Stimulated activated effector memory CD8-positive, alpha-beta T cell treated with anti-CD3 and anti-CD28 coated beads, Interleukin-12 subunit alpha, Interleukin-12 subunit beta, amount 100 ng/mL, for 72 hours (primary cell): Measurements from ENCODE around the gene TMBIM6.

Experiments
- ATAC-seq: fragments of 150-1000 bp; cut with Tn5 transposase; 2 replicates; pipeline ENCODE4 v1.10.0; 2021
- DNase-seq, 2 donors: peaks; one replicate each; pipeline ENCODE4 v3.0.0; 2021 to 2022; ENCODE audit warnings: low spot score in 2 of 2
- H3K27ac Mint-ChIP-seq: one replicate; pipeline ENCODE4 v1.8.0; 2022; ENCODE audit warnings: mild to moderate bottlenecking, mixed read lengths
- H3K36me3 Mint-ChIP-seq: one replicate; pipeline ENCODE4 v1.8.0; 2022; ENCODE audit warnings: mild to moderate bottlenecking, mixed read lengths
- H3K4me1 Mint-ChIP-seq: one replicate; pipeline ENCODE4 v1.8.0; 2022; ENCODE audit warnings: mixed read lengths
- H3K4me3 Mint-ChIP-seq: one replicate; pipeline ENCODE4 v1.8.0; 2022; ENCODE audit warnings: mild to moderate bottlenecking, mixed read lengths
- H3K9me3 Mint-ChIP-seq: one replicate; pipeline ENCODE4 v1.8.0; 2022; ENCODE audit warnings: mixed read lengths

TMBIM6 gene

DNA sequence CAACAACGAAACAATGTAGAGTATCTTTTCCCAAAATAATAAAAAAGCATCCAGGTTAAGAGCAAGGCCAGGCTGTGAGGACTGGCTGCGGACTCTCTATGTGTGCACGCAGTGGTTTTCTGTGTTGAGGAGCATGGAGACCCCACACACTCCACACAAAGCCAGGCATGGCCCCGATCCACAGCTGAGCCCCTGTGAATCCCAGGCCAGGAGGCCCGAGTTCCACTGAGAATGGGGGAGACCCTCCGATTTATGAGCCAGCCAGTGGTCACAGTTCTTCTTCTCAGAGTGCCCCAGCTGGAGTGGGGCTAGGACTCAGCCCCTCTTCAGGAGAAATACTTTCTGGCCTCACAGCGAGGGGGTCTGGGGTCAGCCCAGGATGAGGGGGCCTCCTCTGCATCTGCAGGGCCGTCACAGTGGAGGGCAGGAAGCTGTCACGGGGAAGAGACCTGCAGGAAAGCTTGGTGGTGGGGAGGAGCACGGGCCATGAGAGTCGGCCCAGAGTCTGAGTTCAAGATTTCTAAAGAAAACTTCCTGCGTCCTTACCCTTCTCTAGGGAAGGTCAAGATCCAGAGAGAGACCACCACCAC is 66.7 kb downstream of the TMBIM6 start:
- DNase-seq (no peak), ATAC-seq (no peak)
- H3K4me1 Mint-ChIP-seq: peaks cover 9% of the 10 kb centered on the region
- H3K27ac Mint-ChIP-seq: no peak overlapping the region
- no peak overlapping the region for H3K4me3 Mint-ChIP-seq
- no peaks in the 10 kb centered on the region for H3K9me3 Mint-ChIP-seq
- H3K36me3 Mint-ChIP-seq: no peaks in the 10 kb centered on the region

DNA sequence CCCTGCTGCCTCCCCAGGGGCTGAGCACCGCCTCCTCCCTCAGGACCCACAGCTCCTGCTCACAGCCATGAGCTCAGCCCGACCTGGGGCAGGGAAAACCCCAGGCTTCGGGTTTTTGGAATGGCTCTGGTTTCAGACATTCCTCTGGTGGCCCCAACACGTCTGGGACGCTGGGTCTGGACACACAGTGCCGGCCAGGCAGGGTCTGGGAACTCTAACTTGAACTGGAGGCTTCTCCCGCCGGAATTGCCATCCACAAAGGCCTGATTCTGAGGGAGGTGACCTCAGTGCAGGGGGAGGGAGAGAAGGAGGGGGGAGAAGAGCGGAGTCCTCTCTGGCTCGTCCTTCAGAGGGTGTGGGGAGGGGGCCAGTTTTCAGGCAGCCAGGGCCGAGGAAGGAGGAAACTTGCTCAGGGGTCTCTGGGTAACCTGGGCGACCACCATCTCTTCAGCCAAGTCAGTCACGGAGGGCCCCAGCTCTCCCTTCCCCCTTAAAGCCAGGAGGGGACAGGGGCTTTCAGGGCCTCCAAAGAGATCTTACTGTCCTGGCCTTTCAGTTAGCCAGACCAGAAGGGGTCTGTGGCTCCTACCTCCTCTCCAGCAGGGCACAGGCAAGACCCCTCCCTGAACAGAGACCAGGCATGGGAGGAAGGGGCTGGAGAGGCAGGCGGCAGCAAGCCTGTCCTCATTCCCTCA is 67.5 kb downstream of the TMBIM6 start:
- no peak for ATAC-seq
- no peak for DNase-seq
- Mint-ChIP-seq H3K4me1 (peaks cover 9% of the 10 kb centered on the region), H3K36me3 (no peaks in the 10 kb centered on the region), H3K9me3 (no peaks in the 10 kb centered on the region), H3K4me3 (no peak overlapping the region), H3K27ac (no peak overlapping the region)

DNA sequence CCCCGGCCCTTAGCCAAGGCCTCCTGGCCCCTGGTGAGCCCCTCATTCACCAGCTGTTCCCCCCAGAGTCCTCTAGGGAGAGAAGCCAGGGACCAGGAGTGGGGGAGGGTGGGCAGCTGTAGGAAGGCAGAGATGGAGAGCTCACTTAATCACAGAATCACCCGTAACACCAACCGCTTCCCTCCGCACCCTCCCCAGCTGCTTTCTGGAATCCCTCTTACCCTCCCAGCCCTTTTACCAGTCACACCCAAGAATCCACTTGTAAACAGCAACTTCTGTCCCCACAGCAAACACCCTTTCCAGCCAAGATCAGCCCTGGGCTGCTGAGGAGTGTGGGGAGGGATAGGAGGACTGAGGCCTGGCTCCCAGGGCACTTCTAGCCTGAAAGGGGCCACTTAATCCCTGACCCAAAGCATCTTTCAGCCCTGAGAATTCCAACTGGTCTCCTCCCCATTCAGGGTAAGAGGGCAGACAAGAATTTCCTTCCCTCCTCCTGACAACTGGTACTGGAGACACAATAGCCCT is 68.1 kb downstream of the TMBIM6 start:
- H3K36me3 Mint-ChIP-seq: no peaks in the 10 kb centered on the region
- peaks cover 9% of the 10 kb centered on the region for H3K4me1 Mint-ChIP-seq
- DNase-seq: no peak
- no peak for ATAC-seq
- H3K4me3 Mint-ChIP-seq: no peak overlapping the region
- peak overlapping the region; percentile 29 for H3K27ac Mint-ChIP-seq
- no peaks in the 10 kb centered on the region for H3K9me3 Mint-ChIP-seq

DNA sequence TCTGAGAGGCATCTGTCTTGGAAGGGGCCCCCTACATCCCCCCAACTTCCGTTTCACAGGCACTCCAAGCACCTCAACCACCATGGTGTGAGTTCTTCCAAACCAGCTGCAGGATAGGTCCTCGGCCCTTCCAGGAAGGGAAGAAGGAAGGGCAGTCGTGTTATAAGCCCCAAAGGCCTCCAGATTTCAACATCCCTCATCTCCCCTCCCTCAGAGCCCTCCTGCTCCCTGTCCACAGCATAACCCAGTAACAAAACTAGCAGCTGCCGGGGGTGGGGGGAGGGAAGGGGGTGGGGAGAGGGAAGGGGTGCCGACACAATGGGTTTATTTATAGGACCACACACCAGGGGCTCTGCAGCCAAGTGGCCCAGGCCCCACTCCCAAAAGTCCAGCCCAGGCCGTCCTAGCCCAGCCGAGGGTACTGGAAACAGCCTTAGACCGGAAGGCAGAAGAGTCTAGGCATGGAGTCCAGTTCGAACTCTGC is 68.6 kb downstream of the TMBIM6 start:
- Mint-ChIP-seq H3K4me1 (peaks cover 9% of the 10 kb centered on the region), H3K4me3 (no peak overlapping the region), H3K36me3 (no peaks in the 10 kb centered on the region), H3K27ac (peak overlapping the region; percentile 29), H3K9me3 (no peaks in the 10 kb centered on the region)
- ATAC-seq (no peak), DNase-seq (no peak)

DNA sequence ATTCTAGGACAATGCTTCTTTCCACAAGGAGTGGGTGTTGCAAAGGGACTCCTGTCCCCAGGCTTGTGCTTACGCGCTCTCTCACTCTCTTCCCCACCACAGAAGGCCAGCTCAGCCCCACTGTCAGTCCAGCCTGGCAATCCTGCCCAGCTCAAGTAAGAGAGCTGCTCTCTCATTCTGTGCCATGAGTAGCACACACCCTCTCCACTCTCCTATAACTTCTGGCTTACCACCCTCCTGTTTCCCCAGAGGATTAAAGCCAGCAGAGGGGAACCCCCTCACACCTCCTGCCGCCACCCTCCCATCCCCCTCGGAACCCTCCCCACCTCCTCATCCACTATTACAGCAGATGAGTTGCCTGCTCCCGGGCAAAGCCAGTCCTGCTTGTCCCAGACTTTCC is 69.8 kb downstream of the TMBIM6 start:
- ATAC-seq (no peak), DNase-seq (no peak)
- H3K4me3 Mint-ChIP-seq: no peak overlapping the region
- no peak overlapping the region for H3K27ac Mint-ChIP-seq
- H3K4me1 Mint-ChIP-seq: peaks cover 9% of the 10 kb centered on the region
- no peaks in the 10 kb centered on the region for H3K9me3 Mint-ChIP-seq
- H3K36me3 Mint-ChIP-seq: no peaks in the 10 kb centered on the region

DNA sequence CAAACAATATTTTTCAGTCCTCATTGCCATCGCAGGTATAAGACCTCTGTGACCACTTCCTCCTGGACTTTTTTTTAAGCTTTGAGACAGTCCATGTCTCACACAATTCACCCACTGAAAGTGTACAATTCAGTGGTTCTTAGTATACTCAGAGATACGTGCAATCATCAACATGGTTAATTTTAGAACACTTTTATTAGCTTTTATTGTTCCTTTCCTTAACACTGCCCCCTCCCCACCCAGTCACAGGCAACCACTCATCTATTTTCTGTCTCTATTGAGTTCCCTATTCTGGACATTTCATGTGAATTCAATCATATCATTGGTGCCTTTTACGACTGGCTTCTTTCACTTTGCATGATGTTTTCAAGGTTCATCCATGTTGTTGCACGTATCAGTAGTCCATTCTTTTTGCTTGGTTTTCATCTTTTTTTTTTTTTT is 70.6 kb downstream of the TMBIM6 start:
- Mint-ChIP-seq H3K9me3 (no peaks in the 10 kb centered on the region), H3K27ac (peak overlapping the region; percentile 17), H3K36me3 (no peaks in the 10 kb centered on the region), H3K4me1 (peaks cover 9% of the 10 kb centered on the region), H3K4me3 (no peak overlapping the region)
- DNase-seq (no peak), ATAC-seq (no peak)

DNA sequence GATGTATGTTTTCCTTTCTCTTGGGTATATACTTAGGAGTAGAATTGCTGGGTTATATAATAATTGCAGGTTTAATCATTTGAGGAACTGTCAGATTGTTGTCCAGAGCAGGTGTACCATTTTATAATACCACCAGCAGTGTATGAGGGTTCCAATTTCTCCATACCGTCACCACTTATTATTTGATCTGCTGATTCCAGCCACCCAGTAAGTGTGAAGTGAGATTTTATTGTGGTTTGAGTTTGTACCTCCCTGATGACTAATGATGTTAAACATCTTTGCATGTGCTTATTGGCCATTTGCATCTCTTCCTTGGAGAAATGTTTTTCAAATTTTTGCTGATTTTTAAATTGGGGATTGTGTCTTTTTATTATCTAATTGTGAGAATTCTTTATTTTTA is 71.8 kb downstream of the TMBIM6 start:
- no peak overlapping the region for H3K4me3 Mint-ChIP-seq
- peaks cover 9% of the 10 kb centered on the region for H3K4me1 Mint-ChIP-seq
- no peaks in the 10 kb centered on the region for H3K9me3 Mint-ChIP-seq
- DNase-seq (no peak), ATAC-seq (no peak)
- no peak overlapping the region for H3K27ac Mint-ChIP-seq
- H3K36me3 Mint-ChIP-seq: no peaks in the 10 kb centered on the region
